H9 (cell line): ENCODE data around the gene YAF2. TPM values are rescaled to one million over a fixed set of nuclear protein-coding genes. Genes with fewer than 3 reads are reported as not detected.

ENCODE experiments used
- DNase-seq: peaks from one replicate; pipeline ENCODE4 v3.0.0-alpha.2; 2017
- H2AFZ ChIP-seq: one replicate; pipeline ENCODE4 v1.6.1; 2013; ENCODE audit warnings: mild to moderate bottlenecking, low read length, control low read depth, moderate library complexity
- H2AK5ac ChIP-seq: 2 replicates; pipeline ENCODE4 v1.6.1; 2013; ENCODE audit warnings: low read length, control low read depth, mixed read lengths; ENCODE audit not compliant: insufficient read length
- H2BK120ac ChIP-seq: one replicate; pipeline ENCODE4 v1.6.1; 2013; ENCODE audit warnings: low read depth, mild to moderate bottlenecking, low read length, control low read depth, inconsistent platforms; ENCODE audit not compliant: poor library complexity, severe bottlenecking
- H2BK12ac ChIP-seq: 2 replicates; pipeline ENCODE4 v1.6.1; 2013; ENCODE audit warnings: low read length, control low read depth, mixed read lengths, low read depth; ENCODE audit not compliant: insufficient read length
- H2BK15ac ChIP-seq: 2 replicates; pipeline ENCODE4 v1.6.1; 2013; ENCODE audit warnings: low read depth, low read length, control low read depth
- H2BK20ac ChIP-seq: one replicate; pipeline ENCODE4 v1.6.1; 2013; ENCODE audit warnings: low read depth, mild to moderate bottlenecking, low read length, control low read depth, inconsistent platforms; ENCODE audit not compliant: poor library complexity, severe bottlenecking
- H2BK5ac ChIP-seq: 2 replicates; pipeline ENCODE4 v1.6.1; 2013; ENCODE audit warnings: low read length, control low read depth, mixed read lengths; ENCODE audit not compliant: insufficient read length
- H3K14ac ChIP-seq: 2 replicates; pipeline ENCODE4 v1.6.1; 2013; ENCODE audit warnings: low read length, control low read depth; ENCODE audit not compliant: insufficient read depth
- H3K18ac ChIP-seq: 2 replicates; pipeline ENCODE4 v1.6.1; 2013; ENCODE audit warnings: low read depth, mild to moderate bottlenecking, mixed read lengths, low read length, control low read depth; ENCODE audit not compliant: insufficient read length
- H3K23ac ChIP-seq: 2 replicates; pipeline ENCODE4 v1.6.1; 2013; ENCODE audit warnings: low read length, control low read depth, mixed read lengths, low read depth; ENCODE audit not compliant: insufficient read length
- H3K23me2 ChIP-seq: 2 replicates; pipeline ENCODE4 v1.6.1; 2013; ENCODE audit warnings: low read depth, mild to moderate bottlenecking, mixed read lengths, low read length, control low read depth; ENCODE audit not compliant: insufficient read length, poor library complexity, severe bottlenecking
- H3K27ac ChIP-seq: 2 replicates; pipeline ENCODE4 v1.5.1; 2013; ENCODE audit warnings: low read length, control low read depth, mixed read lengths, low read depth; ENCODE audit not compliant: insufficient read length
- H3K27me3 ChIP-seq: 2 replicates; pipeline ENCODE4 v1.6.1; 2013; ENCODE audit warnings: low read length, control low read depth, inconsistent platforms; ENCODE audit not compliant: insufficient read depth
- H3K4ac ChIP-seq: 2 replicates; pipeline ENCODE4 v1.6.1; 2013; ENCODE audit warnings: low read depth, mild to moderate bottlenecking, control low read depth, inconsistent platforms, low read length, moderate library complexity
- H3K4me1 ChIP-seq: 2 replicates; pipeline ENCODE4 v1.6.1; 2013; ENCODE audit warnings: low read length, control low read depth, inconsistent platforms; ENCODE audit not compliant: insufficient read depth
- H3K4me2 ChIP-seq: 2 replicates; pipeline ENCODE4 v1.6.1; 2013; ENCODE audit warnings: low read length, control low read depth, mixed read lengths; ENCODE audit not compliant: insufficient read length, insufficient read depth
- H3K56ac ChIP-seq: 2 replicates; pipeline ENCODE4 v1.6.1; 2013; ENCODE audit warnings: low read depth, mild to moderate bottlenecking, mixed read lengths, low read length, control low read depth; ENCODE audit not compliant: insufficient read length
- H3K79me1 ChIP-seq: 2 replicates; pipeline ENCODE4 v1.6.1; 2013; ENCODE audit warnings: low read depth, mild to moderate bottlenecking, moderate library complexity, low read length, control low read depth, inconsistent platforms; ENCODE audit not compliant: insufficient read depth, poor library complexity, severe bottlenecking
- H3K79me2 ChIP-seq: 2 replicates; pipeline ENCODE4 v1.6.1; 2013; ENCODE audit warnings: low read length, control low read depth, inconsistent platforms; ENCODE audit not compliant: insufficient read depth
- H3K9ac ChIP-seq: 2 replicates; pipeline ENCODE4 v1.6.1; 2013; ENCODE audit warnings: low read length, control low read depth, mixed read lengths; ENCODE audit not compliant: insufficient read length; ENCODE audit errors: extremely low read depth
- H3K9me3 ChIP-seq: one replicate; pipeline ENCODE4 v1.6.1; 2013; ENCODE audit warnings: low read depth, low read length, inconsistent platforms; ENCODE audit not compliant: control insufficient read depth
- H3T11ph ChIP-seq: one replicate; pipeline ENCODE4 v1.6.1; 2013; ENCODE audit warnings: mild to moderate bottlenecking, low read length, control low read depth, inconsistent platforms
- H4K20me1 ChIP-seq: one replicate; pipeline ENCODE4 v1.6.1; 2013; ENCODE audit not compliant: control insufficient read depth, insufficient read length, insufficient read depth
- H4K5ac ChIP-seq: 2 replicates; pipeline ENCODE4 v1.6.1; 2013; ENCODE audit warnings: low read depth, mild to moderate bottlenecking, mixed read lengths, low read length, control low read depth; ENCODE audit not compliant: insufficient read length
- H4K8ac ChIP-seq: replicated peaks from 2 replicates; pipeline ENCODE4 v1.6.1; 2013; ENCODE audit warnings: low read length, control low read depth, mixed read lengths, low read depth; ENCODE audit not compliant: insufficient read length
- H4K91ac ChIP-seq: 2 replicates; pipeline ENCODE4 v1.6.1; 2013; ENCODE audit warnings: low read depth, mild to moderate bottlenecking, moderate library complexity, mixed read lengths, low read length, control low read depth; ENCODE audit not compliant: insufficient read length
- H3K27ac Mint-ChIP-seq, 3 experiments: 2 replicates in 2 of 3; 3 replicates in 1 of 3; pipeline ENCODE4 v1.8.0; 2020 to 2021; ENCODE audit warnings: mixed read lengths in 3 of 3, mild to moderate bottlenecking in 1 of 3, moderate library complexity in 1 of 3
- H3K27me3 Mint-ChIP-seq: 2 replicates; pipeline ENCODE4 v1.8.0; 2021; ENCODE audit warnings: low read depth, mild to moderate bottlenecking, moderate library complexity, mixed read lengths
- H3K36me3 Mint-ChIP-seq, 3 experiments: 2 replicates in 2 of 3; 3 replicates in 1 of 3; pipeline ENCODE4 v1.8.0; 2020 to 2021; ENCODE audit warnings: low read depth in 3 of 3, mixed read lengths in 3 of 3; ENCODE audit not compliant: insufficient read depth in 1 of 3
- H3K4me1 Mint-ChIP-seq, 2 experiments: 2 replicates each; pipeline ENCODE4 v1.8.0; 2020; ENCODE audit warnings: mixed read lengths in 2 of 2
- H3K4me3 Mint-ChIP-seq, 2 experiments: 2 replicates in 1 of 2; 3 replicates in 1 of 2; pipeline ENCODE4 v1.8.0; 2020 to 2021; ENCODE audit warnings: mild to moderate bottlenecking in 2 of 2, mixed read lengths in 2 of 2, moderate library complexity in 1 of 2
- H3K9me3 Mint-ChIP-seq, 2 experiments: 2 replicates in 1 of 2; 3 replicates in 1 of 2; pipeline ENCODE4 v1.8.0; 2020; ENCODE audit warnings: mild to moderate bottlenecking in 2 of 2, mixed read lengths in 2 of 2, moderate library complexity in 1 of 2
- CTCF ChIP-seq: fragments of 200-600 bp; sonication (generic); conservative IDR thresholded peaks from 3 replicates; pipeline ENCODE4 v1.8.0; 2021; ENCODE audit warnings: antibody characterized with exemption, mild to moderate bottlenecking
- total RNA-seq: library from RNA; stranded (reverse); gene quantifications from 2 replicates; pipeline ENCODE4 v1.2.1, GENCODE V29; 2021

YAF2 gene
- total RNA-seq, 1 experiment from 2014 or later, result 1.9 TPM

GRCh38 chr12:42217656-42218055 is 20.4 kb downstream of the YAF2 start:
- Mint-ChIP-seq H3K27me3 (peaks cover 5% of the 10 kb centered on the region), H3K4me3 (no peak overlapping the region), H3K36me3 (no peaks in the 10 kb centered on the region), H3K27ac (no peak overlapping the region), H3K4me1 (no peaks in the 10 kb centered on the region), H3K9me3 (no peaks in the 10 kb centered on the region)
- no peak for DNase-seq
- Histone ChIP-seq H4K91ac (no peak overlapping the region), H3K4me1 (no peaks in the 10 kb centered on the region), H3K79me2 (no peaks in the 10 kb centered on the region), H3K27me3 (no peaks in the 10 kb centered on the region), H3K9ac (no peak overlapping the region), H2BK120ac (no peak overlapping the region), H3K18ac (no peak overlapping the region), H2BK20ac (no peak overlapping the region), H3K23me2 (no peaks in the 10 kb centered on the region), H3K56ac (no peak overlapping the region), H2BK15ac (no peak overlapping the region), H3T11ph (no peak overlapping the region), H3K27ac (no peak overlapping the region), H2BK5ac (no peak overlapping the region), H3K4me2 (no peak overlapping the region), H3K79me1 (no peaks in the 10 kb centered on the region), H3K23ac (no peak overlapping the region), H3K9me3 (no peaks in the 10 kb centered on the region), H4K20me1 (no peaks in the 10 kb centered on the region), H2BK12ac (no peak overlapping the region), H2AK5ac (no peak overlapping the region), H3K4ac (no peak overlapping the region), H2AFZ (no peak overlapping the region), H4K8ac (no peak overlapping the region), H3K14ac (no peak overlapping the region), H4K5ac (no peak overlapping the region)
- no peak for TF ChIP-seq CTCF
